Renal cortex interstitium (tissue), 11 donors: ENCODE data around the gene HIPK2. TPM values are rescaled to one million over a fixed set of nuclear protein-coding genes. Genes with fewer than 3 reads are reported as not detected.
A peak's percentile ranks its signal among the peaks of the same experiment; 100 is the strongest.
"Not testable (repeated sequence)": the region's sequence is repeated elsewhere in the genome, so short reads cannot be mapped to it uniquely, and the experiment has no call there.

Source experiments
- DNase-seq, 11 donors: peaks; one replicate each; pipeline ENCODE4 v3.0.0-alpha.2; 2013; ENCODE audit warnings: low read depth in 9 of 11, low spot score in 4 of 11; ENCODE audit errors: extremely low read depth in 1 of 11
- polyA plus RNA-seq, 3 donors: library from polyadenylated mRNA; unstranded; fragments of 120-200 nt; gene quantifications; one replicate each; pipeline ENCODE4 v1.2.1, GENCODE V29; 2013; ENCODE audit not compliant: insufficient read length in 3 of 3

Gene HIPK2
- polyA plus RNA-seq, 3 donors, result 95.7 to 105 (median 99.3) TPM

DNA sequence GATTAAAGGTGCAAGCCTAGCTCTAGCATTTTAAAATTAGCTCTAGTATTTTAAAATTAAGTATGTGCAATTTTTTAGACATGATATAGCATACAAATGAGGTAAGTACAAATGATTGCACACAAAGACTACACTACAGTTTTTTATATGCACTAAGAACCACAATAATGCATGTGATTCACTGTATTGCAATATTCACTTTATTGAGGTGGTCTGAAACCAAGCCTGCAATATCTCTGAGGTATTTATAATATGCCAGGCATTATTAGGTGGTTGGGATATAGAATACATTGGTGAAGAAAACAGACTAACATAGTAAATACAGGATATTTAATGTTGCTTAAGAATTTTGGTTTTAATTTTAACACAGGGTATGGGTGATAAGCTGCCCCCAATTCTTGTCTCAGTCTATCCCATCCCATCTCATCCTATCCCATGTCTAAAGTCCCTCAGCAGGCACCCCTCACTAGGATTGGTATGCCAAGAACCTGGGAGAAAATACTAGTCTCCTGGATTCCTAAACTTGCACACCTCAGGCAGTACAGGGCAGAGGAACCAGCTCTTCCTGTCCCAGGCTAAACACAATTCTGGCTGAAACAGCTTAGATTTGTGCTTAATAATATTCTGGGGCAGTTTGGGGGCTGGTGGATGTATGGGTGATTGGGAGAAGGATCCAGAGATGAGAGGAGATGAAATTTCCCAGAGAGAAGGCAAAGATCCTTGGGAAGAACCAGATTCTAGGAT lies 90.4 kb downstream of the HIPK2 start:
- DNase-seq, result no peak

- no peak for DNase-seq
These were observed 94.5 kb downstream of the HIPK2 start for GRCh38 chr7:139683137-139683921.

- peak in 2 of 11 donors; percentile 48 to 61 for DNase-seq
These were observed 95.4 kb downstream of the HIPK2 start for GRCh38 chr7:139682136-139683013.

DNA sequence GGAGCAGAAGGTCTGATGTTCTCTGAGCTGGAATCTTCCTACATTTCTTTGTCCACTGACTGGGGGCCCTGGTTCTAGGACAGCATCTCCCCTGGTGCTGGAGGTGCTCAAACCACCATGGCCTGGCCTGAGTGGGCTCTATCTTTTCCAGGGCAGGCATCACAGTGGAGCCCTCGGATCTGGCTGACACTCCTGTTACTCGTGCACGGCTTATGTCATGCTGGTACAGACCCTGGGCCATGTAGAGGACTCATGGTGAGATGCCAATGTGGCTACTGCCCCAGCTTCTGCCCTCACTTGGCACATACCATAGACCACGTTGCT lies 96.0 kb downstream of the HIPK2 start:
- DNase-seq, result no peak

GRCh38 chr7:139681463-139681755 lies 96.4 kb downstream of the HIPK2 start:
- no peak for DNase-seq

- DNase-seq, result no peak
These were observed 96.9 kb downstream of the HIPK2 start for GRCh38 chr7:139680676-139681462.

DNA sequence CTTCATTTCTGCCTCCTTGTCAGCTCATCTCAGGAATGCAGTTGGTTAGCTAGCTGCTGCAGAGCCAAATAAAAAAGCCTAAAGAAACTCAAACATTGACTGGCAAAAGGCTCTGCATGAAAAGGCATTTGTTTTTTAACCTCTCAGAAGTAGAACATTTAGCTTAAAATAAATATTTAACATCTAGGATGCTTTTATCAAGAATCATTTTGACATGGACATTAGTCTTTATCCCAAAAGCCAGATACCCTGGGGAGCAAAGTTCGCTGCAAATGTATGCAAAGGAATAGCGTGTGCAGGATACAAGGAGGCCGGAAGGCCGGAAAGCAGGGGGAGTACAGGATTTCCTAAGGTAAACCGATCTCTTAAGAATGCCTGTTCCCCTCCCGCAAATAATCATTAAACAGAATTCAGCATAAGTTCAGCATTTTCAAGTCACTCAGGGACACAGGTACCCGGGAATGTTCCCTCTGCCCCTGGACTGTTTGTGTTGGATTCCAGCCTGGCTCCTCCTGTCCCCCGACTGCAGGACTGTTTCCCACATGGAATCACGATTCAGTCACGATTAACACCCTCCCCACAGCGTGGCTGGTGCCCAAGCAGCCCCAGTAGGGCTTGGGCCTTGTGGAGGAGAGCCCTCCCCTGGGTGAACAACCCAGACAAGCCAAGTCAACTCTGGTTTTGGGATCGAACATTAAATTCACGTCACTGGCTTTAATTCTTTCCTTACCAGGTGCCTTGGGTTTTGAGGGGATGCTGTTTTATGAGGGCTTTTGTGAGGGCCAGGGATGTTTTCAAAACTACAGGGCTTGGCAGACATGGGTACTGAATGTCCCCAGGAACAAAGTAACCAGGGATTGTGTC lies 97.8 kb downstream of the HIPK2 start:
- peak in 2 of 11 donors; percentile 33 to 55 for DNase-seq

DNA sequence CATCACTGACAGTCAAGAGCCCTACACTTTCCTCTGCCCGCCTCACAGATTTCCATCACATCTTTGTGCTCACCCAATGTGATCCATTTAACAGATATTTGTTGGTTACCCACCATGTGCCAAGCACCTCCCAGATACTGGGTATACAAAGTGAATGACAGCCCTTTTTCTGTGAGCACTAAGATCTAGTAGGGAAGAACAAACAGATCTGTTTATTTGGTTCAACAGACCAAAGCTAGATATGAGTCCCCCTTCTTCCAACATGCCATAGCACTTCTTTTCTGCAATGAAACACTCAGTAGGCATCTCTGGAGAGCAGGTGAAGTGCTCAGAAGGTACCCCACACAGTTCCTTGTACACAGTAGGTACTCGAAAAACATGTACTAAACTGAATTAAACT lies 101.4 kb downstream of the HIPK2 start:
- no peak for DNase-seq

DNA sequence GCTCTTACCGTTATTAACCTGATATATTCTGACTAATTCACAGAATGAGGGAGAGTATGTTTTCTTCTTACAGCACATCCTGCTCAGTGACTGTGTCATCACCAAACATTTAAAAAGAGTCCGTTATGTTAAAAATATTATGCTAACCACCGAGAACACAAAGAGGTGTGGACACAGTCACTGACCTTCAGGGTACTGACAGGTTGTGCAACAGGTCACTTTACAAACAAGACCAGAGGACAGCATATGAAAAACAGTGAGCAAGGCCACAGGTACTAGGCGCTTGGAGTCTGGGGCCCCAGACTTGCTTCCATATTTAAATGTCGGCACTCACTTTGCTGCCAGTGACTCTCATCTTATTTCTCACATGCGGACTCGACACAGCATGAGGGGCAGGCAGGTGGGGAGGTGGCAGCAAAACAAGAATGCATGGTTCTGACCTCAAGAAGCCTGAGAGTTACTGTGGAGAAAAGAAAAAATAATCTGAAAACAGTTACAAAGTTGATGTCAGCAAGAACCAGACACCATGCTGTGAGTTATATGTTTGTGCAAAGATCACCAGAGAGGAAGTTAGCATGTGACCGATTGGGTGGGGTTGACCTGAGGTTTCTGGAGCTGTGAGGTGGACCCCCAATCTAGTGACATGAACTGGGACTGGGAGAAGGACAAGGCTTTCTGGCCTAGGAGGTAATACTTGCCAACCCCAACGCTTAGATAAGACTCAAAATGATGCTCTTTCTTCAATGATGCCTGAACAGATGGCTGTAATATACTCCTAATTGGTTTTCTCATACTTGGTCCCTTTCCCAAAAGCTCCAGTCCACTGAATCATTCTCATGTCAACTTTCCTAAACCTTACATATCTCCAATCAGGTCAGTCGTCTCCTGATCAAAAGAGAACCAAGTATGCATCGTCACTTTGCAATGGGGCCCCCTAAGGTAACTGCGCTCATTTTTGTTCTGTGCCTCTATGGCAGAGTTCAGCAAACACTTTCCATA lies 102.4 kb downstream of the HIPK2 start:
- no peak for DNase-seq

DNA sequence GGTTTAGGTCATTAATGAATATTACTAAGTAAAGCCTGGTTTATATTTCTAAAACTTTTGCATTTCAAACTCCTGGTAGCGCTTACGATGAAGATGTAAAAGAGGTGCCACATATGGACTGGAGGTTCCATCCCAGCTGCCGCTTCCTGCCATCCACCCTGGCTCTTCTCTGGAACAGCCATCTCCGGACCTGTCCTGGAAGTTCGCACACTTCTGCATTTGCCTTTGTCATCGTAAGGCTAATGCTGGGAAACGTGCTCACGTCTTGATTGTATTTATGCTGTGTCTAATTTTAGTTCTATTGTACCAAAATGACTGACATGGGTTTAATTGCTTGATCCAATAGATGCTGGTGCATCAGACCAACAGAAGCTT lies 103.1 kb downstream of the HIPK2 start:
- DNase-seq, result no peak

GRCh38 chr7:139674341-139674740 lies 103.5 kb downstream of the HIPK2 start:
- no peak for DNase-seq

- DNase-seq, result no peak
These were observed 104.0 kb downstream of the HIPK2 start for GRCh38 chr7:139673762-139674161.

DNA sequence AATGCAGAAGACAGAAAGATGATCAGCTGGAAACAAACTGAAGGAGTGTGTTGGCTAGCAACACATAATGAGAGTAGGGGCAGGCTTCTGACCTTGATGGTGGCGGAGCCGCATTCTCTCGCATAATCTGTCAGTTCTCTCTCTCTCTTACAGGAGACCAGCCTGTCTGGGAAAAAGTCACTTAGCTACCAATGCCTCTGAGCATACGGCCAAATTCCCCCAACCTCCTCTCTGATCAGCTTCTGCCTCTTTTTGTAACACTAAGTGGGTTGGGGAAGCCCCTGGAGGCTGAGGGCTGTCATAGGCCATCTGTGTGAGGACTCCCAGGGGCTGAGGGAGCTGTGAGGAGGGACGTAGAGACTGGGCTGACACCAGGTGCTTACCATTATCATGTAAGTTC lies 104.6 kb downstream of the HIPK2 start:
- DNase-seq, result no peak

- DNase-seq, result no peak
These were observed 105.8 kb downstream of the HIPK2 start for GRCh38 chr7:139671967-139672366.

DNA sequence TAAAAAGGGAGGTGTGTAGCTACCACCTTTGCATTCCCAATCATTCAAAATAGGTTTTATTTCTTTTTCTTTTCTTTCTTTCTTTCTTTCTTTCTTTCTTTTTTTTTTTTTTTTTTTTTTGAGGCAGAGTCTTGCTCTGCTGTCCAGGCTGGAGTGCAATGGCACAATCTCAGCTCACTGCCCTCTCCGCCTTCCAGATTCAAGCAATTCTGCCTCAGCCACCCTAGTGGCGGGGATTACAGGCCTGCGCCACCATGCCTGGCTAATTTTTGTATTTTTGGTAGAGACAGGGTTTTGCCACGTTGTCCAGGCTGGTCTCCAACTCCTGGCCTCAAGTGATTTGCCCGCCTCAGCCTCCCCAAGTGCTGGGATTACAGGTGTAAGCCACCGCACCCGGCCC lies 107.1 kb downstream of the HIPK2 start:
- not testable (repeated sequence) for DNase-seq

DNA sequence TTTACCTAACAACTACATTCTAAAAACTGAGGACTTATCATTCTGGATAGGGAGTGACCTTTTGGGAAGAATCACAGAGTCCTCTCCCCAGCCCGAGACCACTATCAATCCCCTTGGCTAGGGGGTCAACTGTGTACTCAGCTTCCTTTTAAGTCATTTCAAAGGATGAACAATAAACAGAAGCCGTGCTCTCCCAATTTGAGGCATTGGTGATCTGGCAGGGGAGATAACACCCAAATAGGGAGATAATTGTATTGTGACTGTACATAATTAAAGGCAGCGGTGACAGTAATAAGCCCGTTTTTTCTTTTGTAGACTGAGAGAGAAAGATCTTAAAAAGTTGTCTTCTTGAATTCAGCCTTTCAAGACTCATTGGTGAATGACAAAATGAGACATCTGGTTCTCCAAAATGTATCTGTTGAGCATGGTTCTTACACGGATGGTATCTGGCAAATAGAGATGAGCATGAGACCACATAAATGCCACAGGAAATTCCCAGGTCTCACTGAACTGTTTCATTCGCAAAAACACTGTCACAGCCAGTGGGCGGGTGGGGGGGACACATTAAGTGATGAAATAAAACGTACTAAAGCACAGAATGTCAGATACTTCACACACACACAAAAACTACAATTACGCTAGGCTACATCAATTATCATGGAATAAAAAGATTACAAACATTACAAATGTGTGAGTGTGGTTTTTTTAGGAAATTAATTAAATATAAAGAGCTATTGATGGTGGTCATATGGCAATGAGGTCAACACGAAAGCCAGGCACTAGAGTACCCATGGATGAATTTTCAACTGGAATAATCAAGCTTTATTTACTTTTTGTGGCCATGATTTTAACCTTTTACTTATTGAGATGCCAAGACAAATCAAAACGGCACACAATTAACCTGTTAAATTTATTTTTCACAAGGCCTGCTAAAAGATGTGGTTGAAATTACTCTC lies 108.4 kb downstream of the HIPK2 start:
- DNase-seq, result no peak
